ENCODE measurements around the gene PADI2. TPM values are rescaled to one million over a fixed set of nuclear protein-coding genes. Genes with fewer than 3 reads are reported as not detected.

The PADI2 gene
- total RNA-seq, 1 experiment from 2014 or later, result 3.0 TPM

DNA sequence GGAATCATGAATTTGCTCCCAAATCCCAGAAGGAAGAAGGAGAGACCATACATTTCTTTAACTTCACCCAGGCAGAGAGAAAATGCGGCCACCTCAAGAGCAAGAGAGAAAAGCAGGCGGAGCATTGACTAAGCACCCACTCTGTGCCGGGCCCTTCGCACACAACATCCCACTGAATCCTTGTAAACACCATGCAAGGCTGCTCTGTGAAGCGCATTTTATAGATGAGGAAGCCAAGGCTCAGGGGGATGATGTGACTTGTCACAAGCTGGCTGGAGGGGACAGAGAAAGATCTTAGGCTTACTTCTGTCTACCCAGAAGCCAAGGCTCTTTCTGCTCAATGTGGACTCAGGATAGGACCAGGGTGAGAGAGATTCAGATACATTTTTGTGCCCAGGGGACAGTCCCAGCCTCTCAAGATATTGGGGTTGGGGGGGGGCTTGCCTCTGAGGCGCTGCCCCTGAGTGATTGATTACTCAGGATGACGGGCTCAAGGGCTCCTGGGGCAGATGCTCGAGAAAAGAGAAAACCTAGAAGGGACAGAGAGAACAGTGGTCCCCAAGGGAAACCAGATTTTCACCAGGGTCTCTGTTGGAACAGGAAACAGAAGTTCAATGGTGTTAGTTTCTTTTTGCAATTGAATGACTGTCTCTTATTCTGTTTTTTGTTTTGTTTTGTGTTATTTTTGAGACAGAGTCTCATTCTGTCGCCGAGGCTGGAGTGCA lies 19.5 kb downstream of the PADI2 start:
- peaks cover 13 to 27% of the 10 kb centered on the region in 2 experiments for H3K4me1 Mint-ChIP-seq
- Histone ChIP-seq H3T11ph (ENCODE audit: low read length) (no peak overlapping the region), H4K91ac (ENCODE audit: insufficient read length, low read depth, low read length) (no peak overlapping the region), H3K27ac (ENCODE audit: insufficient read length, low read depth, low read length) (no peak overlapping the region), H3K79me1 (ENCODE audit: insufficient read depth, low read depth, low read length, poor library complexity, severe bottlenecking) (no peaks in the 10 kb centered on the region), H3K27me3 (ENCODE audit: insufficient read depth, low read length) (no peaks in the 10 kb centered on the region), H3K79me2 (ENCODE audit: insufficient read depth, low read length) (no peaks in the 10 kb centered on the region), H3K56ac (ENCODE audit: insufficient read length, low read depth, low read length) (no peak overlapping the region), H4K8ac (replicated peaks; ENCODE audit: insufficient read length, low read depth, low read length) (no peak overlapping the region), H2AFZ (ENCODE audit: low read length) (no peak overlapping the region), H4K20me1 (ENCODE audit: control insufficient read depth, insufficient read depth, insufficient read length) (no peaks in the 10 kb centered on the region), H3K9ac (ENCODE audit: extremely low read depth, insufficient read length, low read length) (no peak overlapping the region), H3K18ac (ENCODE audit: insufficient read length, low read depth, low read length) (no peak overlapping the region), H4K5ac (ENCODE audit: insufficient read length, low read depth, low read length) (no peak overlapping the region), H3K4ac (ENCODE audit: low read depth, low read length) (no peak overlapping the region), H2BK120ac (ENCODE audit: low read depth, low read length, poor library complexity, severe bottlenecking) (no peak overlapping the region), H3K4me1 (ENCODE audit: insufficient read depth, low read length) (no peaks in the 10 kb centered on the region), H3K14ac (ENCODE audit: insufficient read depth, low read length) (no peak overlapping the region), H2BK20ac (ENCODE audit: low read depth, low read length, poor library complexity, severe bottlenecking) (no peak overlapping the region), H3K4me2 (ENCODE audit: insufficient read depth, insufficient read length, low read length) (no peak overlapping the region), H2BK12ac (ENCODE audit: insufficient read length, low read depth, low read length) (no peak overlapping the region), H3K23me2 (ENCODE audit: insufficient read length, low read depth, low read length, poor library complexity, severe bottlenecking) (no peaks in the 10 kb centered on the region), H2BK15ac (ENCODE audit: low read depth, low read length) (no peak overlapping the region), H2AK5ac (ENCODE audit: insufficient read length, low read length) (no peak overlapping the region), H3K9me3 (ENCODE audit: control insufficient read depth, low read depth, low read length) (no peaks in the 10 kb centered on the region), H2BK5ac (ENCODE audit: insufficient read length, low read length) (no peak overlapping the region), H3K23ac (ENCODE audit: insufficient read length, low read depth, low read length) (no peak overlapping the region)
- no CpG with 5 or more reads among the region's 10 CpGs for WGBS (ENCODE audit: extremely low coverage, insufficient read length, low lambda C conversion rate)
- DNase-seq, result no peak
- no peaks in the 10 kb centered on the region for H3K36me3 Mint-ChIP-seq (ENCODE audit: insufficient read depth in 1 of 3, low read depth in 3 of 3)
- no peaks in the 10 kb centered on the region; the same call in none of the 2 replicates for H3K27me3 Mint-ChIP-seq (ENCODE audit: low read depth)
- H3K27ac Mint-ChIP-seq, result peak overlapping the region in 2 of 3 experiments; percentile 60 to 68; a peak in 2 of 7 replicates
- TF ChIP-seq, protein P1, sequence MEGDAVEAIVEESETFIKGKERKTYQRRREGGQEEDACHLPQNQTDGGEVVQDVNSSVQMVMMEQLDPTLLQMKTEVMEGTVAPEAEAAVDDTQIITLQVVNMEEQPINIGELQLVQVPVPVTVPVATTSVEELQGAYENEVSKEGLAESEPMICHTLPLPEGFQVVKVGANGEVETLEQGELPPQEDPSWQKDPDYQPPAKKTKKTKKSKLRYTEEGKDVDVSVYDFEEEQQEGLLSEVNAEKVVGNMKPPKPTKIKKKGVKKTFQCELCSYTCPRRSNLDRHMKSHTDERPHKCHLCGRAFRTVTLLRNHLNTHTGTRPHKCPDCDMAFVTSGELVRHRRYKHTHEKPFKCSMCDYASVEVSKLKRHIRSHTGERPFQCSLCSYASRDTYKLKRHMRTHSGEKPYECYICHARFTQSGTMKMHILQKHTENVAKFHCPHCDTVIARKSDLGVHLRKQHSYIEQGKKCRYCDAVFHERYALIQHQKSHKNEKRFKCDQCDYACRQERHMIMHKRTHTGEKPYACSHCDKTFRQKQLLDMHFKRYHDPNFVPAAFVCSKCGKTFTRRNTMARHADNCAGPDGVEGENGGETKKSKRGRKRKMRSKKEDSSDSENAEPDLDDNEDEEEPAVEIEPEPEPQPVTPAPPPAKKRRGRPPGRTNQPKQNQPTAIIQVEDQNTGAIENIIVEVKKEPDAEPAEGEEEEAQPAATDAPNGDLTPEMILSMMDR (conservative IDR thresholded peaks at IDR 0.05), result no peak
- no peak overlapping the region for H3K4me3 Mint-ChIP-seq
- H3K9me3 Mint-ChIP-seq, result no peaks in the 10 kb centered on the region; a peak in 1 of 5 replicates
